GM19240 (cell line): ENCODE results near the gene WASF3.

Source experiments
- DNase-seq: peaks from one replicate; pipeline ENCODE4 v3.0.0; 2011; ENCODE audit warnings: low spot score; ENCODE audit not compliant: insufficient read length

WASF3 gene, protein sequence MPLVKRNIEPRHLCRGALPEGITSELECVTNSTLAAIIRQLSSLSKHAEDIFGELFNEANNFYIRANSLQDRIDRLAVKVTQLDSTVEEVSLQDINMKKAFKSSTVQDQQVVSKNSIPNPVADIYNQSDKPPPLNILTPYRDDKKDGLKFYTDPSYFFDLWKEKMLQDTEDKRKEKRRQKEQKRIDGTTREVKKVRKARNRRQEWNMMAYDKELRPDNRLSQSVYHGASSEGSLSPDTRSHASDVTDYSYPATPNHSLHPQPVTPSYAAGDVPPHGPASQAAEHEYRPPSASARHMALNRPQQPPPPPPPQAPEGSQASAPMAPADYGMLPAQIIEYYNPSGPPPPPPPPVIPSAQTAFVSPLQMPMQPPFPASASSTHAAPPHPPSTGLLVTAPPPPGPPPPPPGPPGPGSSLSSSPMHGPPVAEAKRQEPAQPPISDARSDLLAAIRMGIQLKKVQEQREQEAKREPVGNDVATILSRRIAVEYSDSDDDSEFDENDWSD

DNA sequence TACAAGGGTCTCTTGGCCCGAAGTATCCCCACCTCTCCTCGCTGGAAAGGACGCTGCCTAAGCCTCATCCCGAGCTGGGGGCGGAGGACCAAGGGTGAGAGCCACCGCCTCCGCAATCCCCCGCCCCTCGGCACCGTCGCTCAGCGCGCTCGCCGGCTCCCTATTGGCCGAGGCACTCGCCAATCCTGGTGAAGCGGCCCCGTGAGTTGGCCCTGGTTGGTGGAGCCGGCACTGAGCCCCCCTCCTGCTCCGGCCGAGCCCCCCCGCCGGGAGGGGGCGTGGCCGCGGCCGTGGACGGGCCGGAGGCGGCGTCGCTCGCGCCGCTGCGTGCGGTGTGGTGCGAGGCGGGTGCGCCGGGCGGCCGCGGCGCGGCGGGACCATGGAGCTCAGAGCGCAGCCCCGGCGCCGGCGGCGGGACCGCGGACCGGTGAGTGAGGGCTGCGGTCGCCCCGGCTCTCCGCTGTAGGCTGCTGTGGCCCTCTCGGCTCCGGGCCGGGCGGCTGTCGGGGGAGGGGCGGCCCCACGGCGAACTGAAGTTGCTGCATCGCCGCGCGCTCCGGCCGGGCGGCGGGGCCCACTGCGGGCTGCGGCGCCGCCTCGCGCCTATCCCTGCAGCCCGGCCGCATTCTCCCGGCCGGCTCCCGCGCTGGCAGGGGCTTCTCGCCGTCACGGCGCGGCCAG is at the start of gene WASF3:
Gene WASF3, plus strand, starts transcription at position 291 of the 681 bp plus-strand sequence. CDS start 84,588 bp downstream, outside the sequence.
- DNase-seq = peak; percentile 34

DNA sequence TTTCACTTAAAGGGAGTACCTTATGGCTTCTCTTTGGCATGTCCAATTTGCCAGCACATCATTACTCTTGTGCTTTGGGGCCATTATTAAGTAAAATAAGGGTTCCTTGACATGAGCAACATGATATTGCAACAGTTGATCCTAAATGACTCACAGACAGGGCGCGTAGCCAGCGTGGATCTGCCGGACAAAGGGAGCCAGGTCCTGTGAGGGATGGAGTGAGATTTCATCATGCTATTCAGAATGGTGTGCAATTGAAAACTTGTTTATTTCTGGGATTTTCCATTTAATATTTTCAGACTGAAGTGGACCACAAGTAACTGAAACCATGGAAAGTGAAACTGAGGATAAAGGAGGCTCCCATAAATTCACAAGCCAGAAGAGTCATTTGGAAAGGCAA is 48.6 kb upstream of the WASF3 start:
- no peak for DNase-seq

DNA sequence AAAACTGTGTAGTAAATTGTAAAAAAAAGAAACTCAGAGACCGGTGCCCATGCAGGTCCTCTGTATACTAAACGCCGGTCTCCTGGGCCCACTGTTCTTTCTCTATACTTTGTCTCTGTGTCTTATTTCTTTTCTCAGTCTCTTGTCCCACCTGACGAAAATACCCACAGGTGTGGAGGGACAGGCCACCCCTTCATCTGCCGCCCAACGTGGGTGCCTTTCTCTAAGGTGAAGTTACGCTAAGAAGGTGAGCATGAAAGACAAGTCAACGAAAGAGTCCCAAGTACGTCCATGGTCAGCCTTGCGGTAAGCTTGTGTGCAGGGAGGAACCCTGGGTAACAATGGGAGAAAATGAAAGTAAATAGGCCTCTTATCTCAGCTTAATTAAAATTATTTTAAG is 48.0 kb upstream of the WASF3 start:
- DNase-seq = no peak

DNA sequence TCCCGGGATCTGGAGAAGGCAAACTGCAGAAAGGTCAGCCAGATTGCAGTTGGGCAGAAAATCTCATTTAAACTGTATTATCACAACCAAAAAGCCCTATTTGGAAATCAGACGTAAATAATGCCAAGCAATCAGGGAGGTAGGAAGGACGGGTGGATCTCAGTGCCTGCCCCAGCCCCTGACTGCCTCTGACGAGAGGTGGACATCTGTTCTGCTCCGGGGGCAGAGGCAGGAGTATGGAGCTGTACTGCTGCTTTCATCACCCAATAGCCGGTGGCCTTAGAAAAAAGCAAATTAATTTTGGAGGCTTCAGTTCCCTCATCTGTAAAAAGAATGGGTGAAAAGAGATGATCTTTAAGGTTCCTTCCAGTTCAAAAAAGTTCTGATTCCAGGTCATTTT is 43.6 kb upstream of the WASF3 start:
- DNase-seq = no peak

DNA sequence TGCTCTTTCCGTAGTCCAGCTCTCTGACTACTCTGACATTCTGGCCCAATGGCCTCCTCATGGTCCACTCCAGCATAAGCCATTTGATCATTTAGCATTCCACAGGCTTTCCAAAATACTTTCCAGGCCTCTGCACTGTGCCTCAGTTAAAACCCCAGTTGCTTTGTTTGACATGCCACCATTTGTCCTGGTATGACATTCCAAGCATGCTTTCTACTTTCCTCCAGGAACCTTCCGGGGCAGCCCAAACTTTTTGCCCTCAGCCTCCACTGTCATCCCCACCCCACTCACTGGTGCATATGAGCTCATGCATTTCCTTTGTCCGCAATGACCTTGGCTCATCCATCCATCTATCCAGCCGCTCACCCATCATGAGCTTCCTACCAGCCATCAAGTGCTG is 41.8 kb upstream of the WASF3 start:
- no peak for DNase-seq

DNA sequence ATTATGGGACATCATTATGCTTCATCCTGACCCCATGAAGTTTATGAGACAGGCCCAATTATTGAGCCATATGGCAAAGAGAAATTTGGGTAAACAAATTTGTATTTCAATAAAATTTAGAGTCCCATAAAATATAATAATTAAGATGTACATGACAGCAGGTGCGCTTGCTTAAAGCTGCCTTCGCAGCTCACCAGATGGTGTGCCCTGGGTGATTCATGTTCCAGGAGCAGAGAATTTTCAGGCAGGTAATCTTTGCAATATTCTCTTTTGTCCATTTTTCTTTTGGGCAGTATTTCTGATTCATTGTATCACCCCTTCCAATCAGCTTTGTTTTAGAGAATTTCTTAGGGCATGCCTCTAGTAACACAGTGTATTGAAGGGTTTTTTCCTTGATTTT is 39.5 kb upstream of the WASF3 start:
- no peak for DNase-seq

DNA sequence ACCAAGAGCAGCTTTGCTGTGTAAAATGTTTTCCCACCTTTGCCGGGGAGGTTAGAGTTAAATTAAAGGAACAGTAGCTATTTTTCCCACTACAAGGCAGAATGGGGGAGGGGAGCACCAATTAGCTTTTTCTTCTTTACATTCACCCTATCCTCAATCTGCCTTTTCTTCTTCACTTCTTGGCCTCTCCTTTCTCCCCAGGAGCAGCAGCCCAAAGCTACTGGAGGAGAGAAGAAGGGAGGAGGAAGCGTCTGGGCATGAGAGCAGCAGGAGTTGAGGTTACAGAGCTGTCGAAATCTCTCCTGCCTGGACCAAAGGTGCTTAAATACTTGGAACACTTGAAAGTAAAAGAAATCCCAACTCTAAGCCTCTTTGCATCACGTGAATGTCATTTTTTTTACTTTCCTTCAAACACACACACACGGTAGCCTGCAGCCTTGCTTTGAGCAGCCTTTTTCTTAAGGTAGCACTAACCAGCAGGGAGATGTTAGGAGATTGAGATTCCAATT is 39.0 kb upstream of the WASF3 start:
- no peak for DNase-seq

DNA sequence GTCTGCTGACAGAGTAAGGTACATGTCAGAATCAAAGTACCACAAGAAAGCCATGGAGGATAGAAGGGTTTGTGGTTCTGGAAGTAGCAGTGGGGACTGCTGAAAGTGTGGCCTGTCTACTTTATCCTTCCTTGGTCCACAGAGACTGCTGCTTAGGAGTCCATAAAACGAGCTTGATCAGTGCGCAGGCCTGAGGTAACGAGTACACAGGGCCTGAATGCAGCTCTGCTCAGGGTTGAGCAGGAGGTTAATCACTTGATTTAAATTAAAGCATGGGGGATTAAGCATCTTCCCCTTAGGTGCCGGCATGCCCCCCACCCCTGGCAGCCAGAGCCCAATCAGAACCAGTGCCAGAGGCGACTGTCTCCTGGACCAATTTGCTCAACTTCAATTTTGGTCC is 34.9 kb upstream of the WASF3 start:
- no peak for DNase-seq

DNA sequence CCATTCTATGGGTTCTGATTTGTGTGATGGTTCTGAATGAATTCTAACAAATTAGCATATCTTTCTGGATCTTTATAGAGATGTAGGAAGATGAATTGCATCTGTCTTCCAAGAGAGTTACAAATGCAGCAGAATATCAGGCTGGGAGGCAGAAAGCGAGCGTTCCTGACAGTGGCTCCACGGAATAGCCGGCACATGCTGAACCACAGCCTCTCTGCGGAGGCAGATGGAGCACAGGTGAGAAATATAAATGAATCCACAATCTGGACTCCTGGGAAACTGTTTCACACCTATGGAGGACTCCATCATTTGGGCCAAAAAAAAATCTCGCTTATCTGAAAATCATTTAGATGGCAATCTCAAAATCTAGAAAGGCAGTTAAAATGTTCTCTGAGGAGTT is 34.5 kb upstream of the WASF3 start:
- DNase-seq = no peak

DNA sequence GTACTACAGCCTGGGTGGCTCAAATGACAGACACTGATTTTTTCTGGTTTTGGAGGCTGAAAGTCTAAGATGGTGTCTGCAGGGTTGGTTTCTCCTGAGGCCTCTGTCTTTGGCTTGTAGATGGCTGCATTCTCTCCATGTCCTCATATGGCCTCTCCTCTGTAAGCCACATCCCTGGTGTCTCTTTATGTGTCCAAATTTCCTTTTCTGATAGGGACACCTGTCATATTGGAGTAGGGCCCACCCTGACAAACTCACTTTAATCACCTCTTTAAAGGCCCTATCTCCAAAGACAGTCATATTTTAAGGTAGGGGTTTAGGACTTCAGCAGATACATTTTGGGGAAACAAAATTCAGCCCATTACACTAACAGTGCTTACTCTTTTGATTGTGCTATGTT is 32.0 kb upstream of the WASF3 start:
- no peak for DNase-seq

DNA sequence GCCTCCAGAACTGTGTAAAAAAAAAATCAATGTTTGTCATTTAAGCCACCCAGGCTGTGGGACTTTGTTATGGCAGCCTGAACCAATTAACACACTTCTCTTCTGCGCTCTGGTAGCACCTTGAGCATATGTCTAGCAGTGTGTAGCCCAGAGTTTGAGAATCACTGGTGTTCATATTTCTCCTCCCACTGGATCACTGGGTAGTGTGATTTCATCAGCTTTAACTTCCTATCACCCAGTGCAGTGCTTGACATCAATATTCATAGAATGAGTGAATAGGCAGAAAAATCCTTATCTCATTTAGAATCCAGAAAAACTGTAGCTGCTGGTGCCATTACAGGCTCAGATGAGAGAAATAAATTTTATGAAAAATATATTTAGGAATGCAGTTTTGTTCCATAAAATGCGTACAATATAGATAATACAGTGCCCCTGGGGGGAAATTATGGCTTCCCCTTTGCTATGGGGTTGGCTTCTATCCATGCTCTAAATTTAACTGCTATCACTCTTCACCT is 30.7 kb upstream of the WASF3 start:
- DNase-seq = no peak

DNA sequence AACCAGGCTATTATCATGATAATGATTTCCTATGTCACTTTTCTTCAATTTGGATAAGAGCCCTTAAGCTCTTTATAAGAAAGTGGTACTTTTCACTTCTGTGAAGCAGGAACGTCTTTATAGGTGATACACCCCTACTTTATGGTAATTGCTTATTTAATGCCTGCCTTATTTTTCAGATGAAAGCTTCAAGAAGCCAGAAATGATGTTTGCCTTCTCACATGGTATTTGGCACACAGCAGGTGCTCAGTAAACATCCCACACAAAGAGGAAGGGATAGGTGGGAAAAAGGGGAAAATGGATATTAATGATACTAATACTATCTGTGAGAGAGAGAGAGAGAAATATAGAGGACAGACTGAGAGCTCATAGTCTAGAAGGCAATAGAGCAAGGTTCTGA is 29.0 kb upstream of the WASF3 start:
- no peak for DNase-seq

DNA sequence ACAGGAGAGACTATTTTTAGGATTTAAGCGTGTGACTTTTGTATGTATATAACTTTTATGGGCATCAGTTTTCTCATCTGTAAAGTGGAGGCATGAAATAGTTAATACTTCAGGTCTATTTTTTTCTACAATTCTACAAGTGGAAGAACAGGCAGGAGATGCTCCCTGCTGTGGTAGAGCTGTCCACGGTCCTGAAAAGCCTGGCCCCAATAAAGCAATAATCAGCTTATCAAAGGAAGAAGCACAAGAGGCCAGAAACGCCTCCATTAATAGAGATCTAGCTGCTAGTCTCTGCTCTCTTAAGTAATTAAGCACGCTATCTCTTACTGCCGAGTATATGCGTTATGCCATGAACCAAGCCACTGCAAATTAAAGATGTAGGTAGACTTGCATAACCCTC is 28.0 kb upstream of the WASF3 start:
- DNase-seq = peak; percentile 9

DNA sequence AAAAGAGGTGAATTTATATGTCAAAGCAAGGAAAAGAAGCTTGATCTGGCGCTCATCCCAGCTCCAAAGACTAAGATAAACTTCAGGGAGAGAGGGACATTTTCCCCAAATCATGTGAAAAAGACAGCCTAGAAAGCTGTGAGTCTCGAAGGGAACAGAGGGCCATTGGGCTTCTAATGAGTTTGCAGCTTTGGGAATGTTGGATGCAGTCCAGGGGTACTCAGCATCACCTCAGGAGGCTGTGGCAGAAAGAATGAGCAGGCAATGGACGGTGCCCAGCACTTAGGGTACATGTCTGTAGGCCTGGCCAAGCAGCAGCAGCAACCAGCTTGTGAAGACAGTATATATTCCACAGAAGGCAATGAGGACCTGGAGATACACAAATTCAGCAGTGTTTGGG is 25.7 kb upstream of the WASF3 start:
- DNase-seq = no peak

DNA sequence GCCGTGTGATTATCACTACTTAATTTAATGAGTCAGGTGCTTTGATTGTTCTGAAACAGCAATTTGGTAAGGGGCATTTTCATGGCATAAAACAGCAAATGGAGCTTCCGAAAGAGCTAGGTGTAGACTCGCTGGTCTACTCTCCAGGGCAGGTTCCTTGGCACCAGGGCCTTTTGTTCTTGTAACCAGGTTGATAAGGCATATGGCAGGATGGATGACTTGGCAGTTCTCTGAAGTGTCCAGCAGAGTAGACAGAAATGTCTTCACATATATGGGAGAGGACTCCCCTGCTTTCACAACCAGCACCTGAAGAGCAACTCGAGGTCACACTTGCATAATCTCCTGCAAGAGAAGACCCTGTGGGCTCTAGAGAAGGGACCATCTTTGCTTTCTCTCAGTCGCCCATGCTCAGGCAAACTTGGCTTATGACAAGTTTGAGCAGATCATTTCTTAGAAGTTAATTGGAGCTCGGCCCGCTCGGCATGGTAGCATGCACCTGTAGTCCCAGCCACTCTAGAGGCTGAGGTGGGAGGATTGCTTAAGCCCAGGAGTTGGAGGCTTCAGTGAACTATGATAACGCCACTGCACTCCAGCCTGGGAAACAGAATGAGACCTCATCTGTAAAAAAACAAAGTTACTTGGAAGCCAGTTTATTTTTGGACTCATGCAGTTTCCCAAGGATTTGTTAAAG is 23.3 kb upstream of the WASF3 start:
- no peak for DNase-seq

DNA sequence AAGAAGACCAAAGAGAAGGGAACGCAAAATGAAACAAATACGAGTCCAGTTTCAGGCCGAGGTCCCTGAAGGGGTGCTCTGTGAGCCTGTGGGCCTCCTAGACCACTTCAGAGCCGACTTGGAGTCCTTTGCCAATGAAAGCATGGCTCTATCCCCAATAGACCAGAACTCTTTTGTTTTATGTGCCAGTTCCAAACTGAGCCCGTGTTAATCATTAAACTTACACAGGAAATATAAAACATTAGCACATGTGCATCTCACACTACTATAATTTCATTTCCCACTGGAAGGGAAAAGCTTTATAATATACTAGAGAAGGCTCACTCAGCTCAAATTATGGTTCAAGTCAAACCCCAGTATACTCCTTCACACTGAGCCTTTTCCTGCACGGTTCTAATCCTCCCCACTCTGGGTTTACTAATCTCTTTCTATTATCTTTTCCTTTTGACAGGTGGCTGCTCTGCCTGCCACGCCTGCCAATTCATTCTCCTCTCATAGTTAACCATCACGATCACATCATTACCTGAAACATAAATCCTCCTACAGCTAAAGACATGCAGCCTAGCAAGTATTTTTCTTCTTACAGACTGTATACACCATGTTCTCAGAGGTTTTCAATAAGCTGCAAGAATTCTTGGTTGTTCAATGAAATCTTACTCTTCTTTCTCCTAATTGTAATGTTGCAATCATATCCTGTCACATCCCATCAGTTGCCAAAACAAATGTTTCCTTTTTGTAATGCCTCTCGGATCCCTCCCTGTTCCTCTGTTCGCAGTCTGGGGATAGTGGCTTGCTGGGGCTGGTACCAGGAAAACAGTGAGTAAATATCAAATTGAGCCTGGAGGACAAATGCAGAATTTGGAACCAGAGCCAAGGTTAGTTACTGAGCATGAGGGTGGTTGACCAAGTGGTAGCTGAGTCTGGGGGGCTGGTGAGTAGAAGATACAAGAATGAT is 18.8 kb upstream of the WASF3 start:
- no peak for DNase-seq

DNA sequence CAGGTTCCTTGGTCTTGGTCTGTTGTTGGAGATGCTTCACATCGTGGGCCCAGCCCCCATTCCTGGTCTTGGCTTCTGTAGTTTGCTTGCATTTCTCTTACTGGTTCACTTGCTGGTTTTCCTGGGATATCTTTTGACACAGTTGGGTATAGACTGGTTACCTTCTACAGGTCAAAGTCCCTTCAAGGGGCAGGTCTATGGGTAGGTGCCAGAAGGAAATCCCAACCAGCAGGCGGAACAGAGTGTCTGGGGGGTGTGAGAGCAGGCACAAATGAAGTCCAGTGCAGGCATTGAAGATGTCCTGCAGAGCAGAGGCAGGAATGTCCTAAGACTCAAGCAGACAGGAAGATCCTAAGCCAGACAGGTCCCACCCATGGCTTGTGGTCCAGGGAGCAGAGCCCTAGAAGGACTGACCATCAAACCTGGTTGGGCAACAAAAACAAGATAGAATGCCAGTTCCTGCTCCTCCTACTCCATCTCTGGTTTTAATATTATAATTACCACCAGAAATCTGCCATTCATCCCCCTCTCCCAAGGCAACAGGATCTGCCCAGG is 17.7 kb upstream of the WASF3 start:
- DNase-seq = no peak

DNA sequence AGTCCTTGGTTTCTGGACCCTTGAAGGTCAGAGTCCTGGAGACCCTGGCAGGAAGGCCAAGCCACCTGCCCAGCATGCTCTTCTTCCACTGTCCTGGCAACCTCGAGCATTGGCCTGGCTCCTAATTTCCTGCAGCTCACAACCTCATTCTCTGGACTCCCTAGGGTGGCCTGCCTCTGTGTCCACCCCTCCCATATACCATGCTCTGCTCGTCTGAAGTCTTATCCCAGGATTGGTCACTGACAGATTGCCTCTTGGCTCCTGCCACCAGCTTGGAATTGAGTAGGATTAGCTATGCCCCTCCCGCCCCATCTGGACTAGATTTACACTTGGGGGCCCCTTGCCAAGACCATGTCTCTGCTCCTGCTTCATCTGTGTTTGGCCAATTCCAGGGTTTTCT is 17.1 kb upstream of the WASF3 start:
- no peak for DNase-seq

DNA sequence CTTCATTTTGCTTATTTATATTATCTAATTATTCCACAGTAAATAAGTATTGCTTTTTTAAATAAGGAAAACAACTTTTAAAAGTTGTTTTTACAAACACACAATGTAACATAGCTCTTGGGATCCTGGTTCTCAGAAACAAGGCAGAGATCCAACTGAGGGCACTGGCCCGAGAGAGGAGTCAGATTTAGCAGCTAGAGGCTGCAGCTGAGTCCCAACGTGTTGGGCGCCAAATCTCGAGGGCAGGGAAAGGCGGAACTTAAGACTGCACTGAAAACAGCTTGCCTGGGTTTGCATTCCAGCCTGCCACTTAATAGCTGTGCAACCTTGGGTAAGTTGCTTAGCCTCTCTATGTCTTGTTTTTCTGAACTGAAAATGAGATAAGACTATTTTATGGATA is 16.4 kb upstream of the WASF3 start:
- DNase-seq = no peak
